Small intestine (tissue), 7 donors: ENCODE results near the gene ABHD8. TPM values are rescaled to one million over a fixed set of nuclear protein-coding genes. Genes with fewer than 3 reads are reported as not detected.

Experiments
- DNase-seq, 2 donors: peaks; one replicate each; pipeline versions ENCODE4 v3.0.0 to v3.0.0-alpha.2; 2013
- FAIRE-seq: peaks from 2 replicates; lab custom pipeline; 2012; peaks lifted over from hg19 to GRCh38; lab: Jason Lieb, UNC
- H3K27ac ChIP-seq, 3 donors: one replicate each; pipeline ENCODE4 v1.5.1; 2013; ENCODE audit warnings: low read length in 2 of 3, mild to moderate bottlenecking in 2 of 3, control low read depth in 1 of 3, inconsistent platforms in 1 of 3, low read depth in 1 of 3, moderate library complexity in 1 of 3
- H3K27me3 ChIP-seq, 3 donors: one replicate each; pipeline ENCODE4 v1.6.1; 2013; ENCODE audit warnings: low read length in 3 of 3, inconsistent platforms in 1 of 3; ENCODE audit not compliant: control insufficient read depth in 3 of 3, insufficient read depth in 3 of 3
- H3K36me3 ChIP-seq, 3 donors: one replicate each; pipeline ENCODE4 v1.6.1; 2013; ENCODE audit warnings: low read length in 3 of 3, inconsistent platforms in 1 of 3, low read depth in 1 of 3, mild to moderate bottlenecking in 1 of 3, moderate library complexity in 1 of 3; ENCODE audit not compliant: control insufficient read depth in 3 of 3, insufficient read depth in 2 of 3
- H3K4me1 ChIP-seq, 3 donors: one replicate each; pipeline ENCODE4 v1.6.1; 2013; ENCODE audit warnings: low read length in 2 of 3, inconsistent platforms in 1 of 3, low read depth in 1 of 3, mild to moderate bottlenecking in 1 of 3, moderate library complexity in 1 of 3; ENCODE audit not compliant: control insufficient read depth in 3 of 3, insufficient read depth in 2 of 3
- H3K4me3 ChIP-seq, 3 donors: one replicate each; pipeline ENCODE4 v1.5.1; 2013; ENCODE audit warnings: low read length in 3 of 3, control low read depth in 1 of 3, inconsistent platforms in 1 of 3, low read depth in 1 of 3, mild to moderate bottlenecking in 1 of 3, moderate library complexity in 1 of 3
- H3K9me3 ChIP-seq, 2 donors: one replicate each; pipeline ENCODE4 v1.6.1; 2013; ENCODE audit warnings: low read depth in 1 of 2, low read length in 1 of 2; ENCODE audit not compliant: control insufficient read depth in 2 of 2, insufficient read depth in 1 of 2
- WGBS, 3 donors: extraction: QIAGEN DNeasy Blood & Tissue Kit; methylation state at CpG; one replicate each; pipeline ENCODE4 v1.1.7; 2013; 5-methylcytosine and 5-hydroxymethylcytosine counted together
- polyA plus RNA-seq, 4 donors: library from polyadenylated mRNA; stranded (reverse) in 3 of 4; unstranded in 1 of 4; fragments of 200-250 nt in 3 of 4; fragments of 120-200 nt in 1 of 4; gene quantifications; one replicate each; pipeline versions ENCODE4 v1.2.1 to v1.2.3, GENCODE V29; 2013
- donor health status: healthy with polysubstance abuse.
- donor health status: control.
- donor health status: control.
- donor health status: Bipolar disorder and iron deficiency.
- donor health status: healthy.

ABHD8 gene
- polyA plus RNA-seq, 4 donors, result 2.2 to 5.1 (median 3.9) TPM

DNA sequence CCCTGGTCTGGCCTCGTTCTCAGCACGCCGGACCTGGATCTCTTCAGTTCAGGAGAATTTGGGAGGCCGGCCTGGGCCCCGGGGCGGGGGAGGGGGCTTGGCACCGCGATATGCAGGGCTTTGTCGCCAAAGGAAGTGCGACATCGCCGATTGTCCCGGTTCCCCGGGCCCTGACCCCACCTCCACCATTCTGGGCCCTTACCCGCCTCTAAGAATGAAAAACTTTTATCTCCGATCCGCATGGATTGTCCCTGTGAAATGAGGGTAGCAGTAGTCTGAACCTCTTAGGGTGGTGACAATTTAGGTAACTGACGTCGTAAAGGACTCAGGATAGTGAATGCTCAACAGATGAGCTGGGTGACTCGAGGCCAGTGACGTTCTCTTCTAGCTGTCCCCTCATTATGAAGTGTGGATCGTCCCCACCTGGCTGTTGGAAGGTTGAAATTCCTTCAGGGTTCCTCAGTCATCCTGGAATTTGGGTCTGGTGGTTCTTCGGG lies 6.8 kb upstream of the ABHD8 start:
- Histone ChIP-seq H3K4me1 (peaks cover 0 to 11% (median 2%) of the 10 kb centered on the region in 3 donors), H3K36me3 (peaks cover 4 to 39% (median 5%) of the 10 kb centered on the region in 3 donors), H3K4me3 (peak overlapping the region; percentile 77 to 96 (median 90)), H3K27me3 (no peaks in the 10 kb centered on the region), H3K9me3 (no peaks in the 10 kb centered on the region), H3K27ac (peak overlapping the region; percentile 10 to 74 (median 60))
- DNase-seq, result no peak
- no peak for FAIRE-seq
- 4 to 6% (median 5%) methylated on average over 23 of the region's 23 CpGs for WGBS, 3 donors

- no peaks in the 10 kb centered on the region for H3K27me3 ChIP-seq
- 0 to 1% (median 0%) methylated on average over 41 to 46 of the region's 46 CpGs for WGBS, 3 donors
- no peaks in the 10 kb centered on the region for H3K9me3 ChIP-seq
- peak within 1 kb of the TSS; percentile 77 to 96 (median 90) for H3K4me3 ChIP-seq
- FAIRE-seq (peak; percentile 47), DNase-seq (peak; percentile 100)
- H3K36me3 ChIP-seq, result peaks cover under 1 to 34% (median 2%) of the 10 kb centered on the region in 3 donors
- peak within 1 kb of the TSS; percentile 10 to 74 (median 60) for H3K27ac ChIP-seq
- H3K4me1 ChIP-seq, result peaks cover 0 to 15% (median 2%) of the 10 kb centered on the region in 3 donors
Observed at GRCh38 chr19:17309198-17309964, 6.2 kb upstream of the ABHD8 start, which contains the start of gene DDA1. Gene DDA1 (plus strand): TSS chr19:17309563. CDS start chr19:17309655, 92 bp downstream.

DNA sequence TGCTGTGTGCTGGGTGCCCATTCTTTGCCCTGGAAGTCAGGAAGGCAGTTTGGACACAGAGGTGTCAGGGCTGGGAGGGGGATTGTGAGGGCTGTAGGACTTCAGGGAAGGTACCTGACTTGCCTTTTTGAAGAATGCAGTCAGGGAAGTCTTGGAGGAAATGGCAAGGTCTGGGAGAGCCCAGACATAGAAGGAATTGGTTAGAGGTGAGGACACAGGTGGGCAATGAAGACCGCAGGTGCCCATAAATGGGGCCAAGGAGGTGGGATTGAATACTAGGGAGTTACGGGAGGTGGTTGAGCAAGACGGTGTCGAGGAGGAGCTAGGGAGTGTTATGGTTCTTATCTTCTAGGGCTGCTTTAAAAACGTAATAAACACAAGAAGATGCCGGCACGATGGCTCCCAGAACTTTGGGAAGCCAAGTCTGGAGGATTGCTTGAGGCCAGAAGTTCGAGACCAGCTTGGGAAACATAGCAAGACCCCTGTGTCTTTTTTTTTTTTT lies 4.7 kb upstream of the ABHD8 start:
- 46 to 79% (median 75%) methylated on average over 8 of the region's 8 CpGs for WGBS, 3 donors
- no peak for DNase-seq
- Histone ChIP-seq H3K36me3 (peaks cover 0 to 20% (median 2%) of the 10 kb centered on the region in 3 donors), H3K27ac (no peak overlapping the region), H3K9me3 (no peaks in the 10 kb centered on the region), H3K27me3 (no peaks in the 10 kb centered on the region), H3K4me3 (no peak overlapping the region), H3K4me1 (peaks cover 5 to 21% (median 6%) of the 10 kb centered on the region in 3 donors)
- FAIRE-seq, result no peak

- peak overlapping the region; percentile 55 to 91 (median 64) for H3K4me3 ChIP-seq
- H3K27ac ChIP-seq, result peak overlapping the region; percentile 89 to 92 (median 91)
- peaks cover 0 to 6% (median 0%) of the 10 kb centered on the region in 3 donors for H3K36me3 ChIP-seq
- peaks cover 5 to 27% (median 9%) of the 10 kb centered on the region in 3 donors for H3K4me1 ChIP-seq
- H3K9me3 ChIP-seq, result no peaks in the 10 kb centered on the region
- DNase-seq (peak in 1 of 2 donors; percentile 68), FAIRE-seq (no peak)
- WGBS, 3 donors, result 4 to 7% (median 4%) methylated on average over 27 to 28 of the region's 28 CpGs
- no peaks in the 10 kb centered on the region for H3K27me3 ChIP-seq
Observed at GRCh38 chr19:17306285-17306714, 3.1 kb upstream of the ABHD8 start.

- Histone ChIP-seq H3K36me3 (peaks cover 0 to 7% (median 0%) of the 10 kb centered on the region in 3 donors), H3K27me3 (no peaks in the 10 kb centered on the region), H3K4me1 (peaks cover 5 to 27% (median 8%) of the 10 kb centered on the region in 3 donors), H3K27ac (peak within 1 kb of the TSS; percentile 89 to 92 (median 91)), H3K9me3 (no peaks in the 10 kb centered on the region), H3K4me3 (peak within 1 kb of the TSS; percentile 55 to 91 (median 64))
- FAIRE-seq (no peak), DNase-seq (peak; percentile 99)
- 0% methylated on average over 54 to 55 of the region's 55 CpGs for WGBS, 3 donors
Observed at GRCh38 chr19:17305517-17306284, 2.5 kb upstream of the ABHD8 start, which contains the start of gene MRPL34. Gene MRPL34 (plus strand): TSS chr19:17305872. CDS start chr19:17305893, 21 bp downstream.

DNA sequence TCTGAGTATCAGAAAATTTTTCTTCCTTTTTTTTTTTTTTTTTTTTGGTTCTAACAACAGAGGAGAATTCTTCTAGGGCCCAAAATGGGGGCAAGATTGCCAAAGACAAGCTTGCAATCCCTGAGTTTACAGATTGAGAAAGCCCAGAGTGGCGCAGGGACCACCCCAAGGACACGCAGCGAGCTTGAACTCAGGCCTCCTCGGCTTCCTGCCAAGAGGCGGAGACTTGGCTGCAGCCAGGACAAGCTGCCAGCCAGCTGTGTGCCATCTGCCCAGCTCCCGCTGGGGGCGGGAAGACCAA lies 1.9 kb upstream of the ABHD8 start:
- Histone ChIP-seq H3K36me3 (peaks cover 0 to 4% (median 0%) of the 10 kb centered on the region in 3 donors), H3K9me3 (no peaks in the 10 kb centered on the region), H3K27me3 (no peaks in the 10 kb centered on the region), H3K27ac (peak overlapping the region; percentile 41 to 89 (median 52)), H3K4me1 (peaks cover 5 to 24% (median 7%) of the 10 kb centered on the region in 3 donors), H3K4me3 (peak overlapping the region in 1 of 3 donors; percentile 91)
- FAIRE-seq, result no peak
- DNase-seq, result no peak
- 0 to 1% (median 0%) methylated on average over 7 of the region's 7 CpGs for WGBS, 3 donors

DNA sequence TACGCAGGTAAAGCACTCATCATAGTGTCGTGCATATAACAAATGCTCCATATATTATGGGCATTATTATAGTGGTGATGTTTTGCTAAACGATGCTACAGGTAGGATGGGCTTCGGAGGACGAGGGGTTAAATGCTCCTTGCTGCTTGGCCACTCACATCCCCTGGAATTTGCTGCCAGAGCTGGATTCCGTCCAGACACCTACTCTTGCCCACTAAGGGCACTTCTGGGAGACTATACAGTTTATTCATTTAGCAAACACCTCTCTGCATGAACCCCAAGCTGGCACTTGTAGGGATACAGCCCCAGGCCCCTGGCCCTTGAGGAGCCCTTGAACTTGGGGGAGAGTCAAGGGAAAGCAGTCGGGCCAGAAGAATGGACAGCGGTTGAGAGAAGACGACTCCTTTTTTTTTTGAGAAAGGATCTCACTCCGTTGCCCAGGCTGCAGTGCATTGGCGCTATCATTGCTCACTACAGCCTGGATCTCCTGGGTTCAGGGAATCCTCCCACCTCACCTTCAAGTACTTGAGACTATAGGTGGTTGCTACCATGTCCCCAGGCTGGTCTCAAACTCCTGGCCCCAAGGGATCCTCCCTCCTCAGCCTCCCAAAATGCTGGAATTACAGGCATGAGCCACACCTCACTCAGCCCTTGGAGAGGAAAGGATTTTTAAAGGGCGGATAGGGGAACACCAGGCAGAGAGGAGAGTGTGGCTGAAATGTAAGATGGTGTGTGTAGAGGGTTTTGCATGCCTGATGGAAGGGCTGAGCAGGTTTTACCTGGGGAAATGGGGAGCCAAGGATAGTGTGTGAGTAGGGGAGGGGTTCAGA lies 1.4 kb upstream of the ABHD8 start:
- FAIRE-seq, result no peak
- WGBS, 3 donors, result 54 to 65% (median 65%) methylated on average over 12 of the region's 12 CpGs
- no peak for DNase-seq
- H3K27me3 ChIP-seq, result no peaks in the 10 kb centered on the region
- peaks cover 0 to 4% (median 0%) of the 10 kb centered on the region in 3 donors for H3K36me3 ChIP-seq
- no peaks in the 10 kb centered on the region for H3K9me3 ChIP-seq
- peaks cover 5 to 22% (median 7%) of the 10 kb centered on the region in 3 donors for H3K4me1 ChIP-seq
- no peak overlapping the region for H3K4me3 ChIP-seq
- peak overlapping the region; percentile 41 to 89 (median 52) for H3K27ac ChIP-seq
